Memory B cell (primary cell): ENCODE measurements around the gene AP3B1.

Experiments used
- ATAC-seq: fragments of 150-1000 bp; cut with Tn5 transposase; 2 replicates; pipeline ENCODE4 v1.10.0; 2021; ENCODE audit warnings: low read depth, mild to moderate bottlenecking, moderate library complexity
- DNase-seq, 2 donors: peaks; one replicate each; pipeline ENCODE4 v3.0.0; 2022; ENCODE audit warnings: low spot score in 2 of 2
- H3K27ac Mint-ChIP-seq: one replicate; pipeline ENCODE4 v1.8.0; 2022; ENCODE audit warnings: mild to moderate bottlenecking, moderate library complexity, mixed read lengths
- H3K27me3 Mint-ChIP-seq: one replicate; pipeline ENCODE4 v1.8.0; 2022; ENCODE audit warnings: mixed read lengths
- H3K36me3 Mint-ChIP-seq: one replicate; pipeline ENCODE4 v1.8.0; 2022; ENCODE audit warnings: mild to moderate bottlenecking, mixed read lengths
- H3K4me1 Mint-ChIP-seq: one replicate; pipeline ENCODE4 v1.8.0; 2022; ENCODE audit warnings: mixed read lengths
- H3K4me3 Mint-ChIP-seq: one replicate; pipeline ENCODE4 v1.8.0; 2022; ENCODE audit warnings: mild to moderate bottlenecking, moderate library complexity, mixed read lengths
- H3K9me3 Mint-ChIP-seq: one replicate; pipeline ENCODE4 v1.8.0; 2022; ENCODE audit warnings: mixed read lengths

AP3B1 gene

GRCh38 chr5:77957081-77957480 lies 337.4 kb downstream of the AP3B1 start:
- no peak for DNase-seq
- Mint-ChIP-seq H3K27me3 (peaks cover 8% of the 10 kb centered on the region), H3K4me1 (no peaks in the 10 kb centered on the region), H3K27ac (no peak overlapping the region), H3K36me3 (no peaks in the 10 kb centered on the region), H3K4me3 (no peak overlapping the region), H3K9me3 (no peaks in the 10 kb centered on the region)
- ATAC-seq: no peak

- ATAC-seq (no peak), DNase-seq (no peak)
- H3K4me3 Mint-ChIP-seq: no peak overlapping the region
- H3K36me3 Mint-ChIP-seq: no peaks in the 10 kb centered on the region
- peaks cover 8% of the 10 kb centered on the region for H3K27me3 Mint-ChIP-seq
- no peaks in the 10 kb centered on the region for H3K9me3 Mint-ChIP-seq
- H3K27ac Mint-ChIP-seq: no peak overlapping the region
- no peaks in the 10 kb centered on the region for H3K4me1 Mint-ChIP-seq
Measured at GRCh38 chr5:77955577-77955976, 338.9 kb downstream of the AP3B1 start.

GRCh38 chr5:77953374-77953773 lies 341.1 kb downstream of the AP3B1 start:
- H3K27me3 Mint-ChIP-seq: peaks cover under 1% of the 10 kb centered on the region
- ATAC-seq: no peak
- H3K9me3 Mint-ChIP-seq: no peaks in the 10 kb centered on the region
- no peak overlapping the region for H3K4me3 Mint-ChIP-seq
- H3K27ac Mint-ChIP-seq: no peak overlapping the region
- no peak for DNase-seq
- H3K4me1 Mint-ChIP-seq: no peaks in the 10 kb centered on the region
- no peaks in the 10 kb centered on the region for H3K36me3 Mint-ChIP-seq

- Mint-ChIP-seq H3K36me3 (no peaks in the 10 kb centered on the region), H3K27me3 (no peaks in the 10 kb centered on the region), H3K4me3 (no peak overlapping the region), H3K9me3 (no peaks in the 10 kb centered on the region), H3K4me1 (no peaks in the 10 kb centered on the region), H3K27ac (no peak overlapping the region)
- ATAC-seq (no peak), DNase-seq (no peak)
Measured at GRCh38 chr5:77952636-77953212, 341.8 kb downstream of the AP3B1 start.
